T follicular helper cell (primary cell): Measurements from ENCODE around the gene PTH1R.

Experiments
- DNase-seq: peaks from one replicate; pipeline ENCODE4 v3.0.0-alpha.2; 2020; ENCODE audit warnings: low read depth

The PTH1R gene

DNA sequence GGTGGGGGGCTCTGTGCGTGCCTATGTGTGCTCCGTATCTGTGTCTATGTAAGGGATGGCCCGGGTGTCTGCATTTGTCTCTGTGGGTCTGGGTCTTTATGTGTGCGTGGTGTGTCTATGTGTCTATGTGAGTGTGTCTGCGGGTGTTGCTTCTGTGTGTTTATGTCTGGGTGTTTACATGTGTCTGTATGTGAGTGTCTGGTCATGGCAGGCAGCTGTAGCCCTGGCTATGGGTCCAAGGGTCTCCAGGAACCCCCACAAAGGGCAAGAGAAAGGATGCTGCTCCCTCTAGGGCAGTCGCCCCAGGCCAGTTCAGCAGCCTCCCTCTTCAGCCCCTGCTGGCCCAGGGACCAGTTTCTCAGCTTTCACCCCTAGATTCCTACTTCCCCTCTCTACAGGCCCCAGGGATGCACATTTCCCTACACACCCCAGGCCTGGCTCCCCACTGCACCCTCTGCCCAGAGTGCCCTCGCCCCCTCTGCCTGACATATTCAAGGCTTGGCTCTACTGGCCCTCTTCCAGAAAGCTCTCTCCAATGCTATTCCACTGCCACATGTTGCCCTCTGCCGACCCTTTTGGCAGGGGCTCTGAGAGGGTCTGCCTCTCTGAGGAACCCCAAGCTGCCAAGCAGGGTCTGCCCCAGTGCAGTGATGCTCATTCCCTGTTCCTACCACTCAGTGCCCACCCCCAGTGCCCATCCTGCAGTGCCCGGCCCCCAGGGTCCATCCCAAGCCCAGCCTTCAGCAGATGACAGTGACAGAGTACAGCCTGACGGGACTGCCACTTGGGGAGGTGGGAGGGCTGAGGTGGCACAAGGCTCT lies 13.2 kb upstream of the PTH1R start:
- no peak for DNase-seq

DNA sequence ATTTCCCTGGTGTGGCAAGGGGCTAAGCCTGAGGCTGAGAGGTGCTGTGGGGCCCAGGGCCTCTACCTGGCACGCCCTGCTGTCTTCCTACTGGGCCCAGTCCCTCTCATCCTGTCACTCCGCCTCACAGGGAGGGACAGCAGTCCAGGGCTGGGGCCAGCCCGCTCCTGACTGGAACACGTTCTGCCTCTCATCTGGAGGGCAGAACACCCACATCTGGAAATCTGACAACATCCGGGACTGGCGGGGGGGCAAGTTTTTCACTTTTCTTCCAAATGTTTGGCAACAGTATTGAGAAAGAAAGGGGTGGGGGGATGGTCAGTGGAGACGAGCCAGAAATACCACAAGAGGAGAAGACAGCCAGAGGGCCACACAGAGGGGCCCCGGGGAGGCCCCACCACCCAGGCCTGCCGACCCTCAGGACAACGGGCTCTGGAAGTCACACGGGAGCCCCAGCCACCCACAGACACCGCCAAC lies 12.5 kb upstream of the PTH1R start:
- DNase-seq = no peak

DNA sequence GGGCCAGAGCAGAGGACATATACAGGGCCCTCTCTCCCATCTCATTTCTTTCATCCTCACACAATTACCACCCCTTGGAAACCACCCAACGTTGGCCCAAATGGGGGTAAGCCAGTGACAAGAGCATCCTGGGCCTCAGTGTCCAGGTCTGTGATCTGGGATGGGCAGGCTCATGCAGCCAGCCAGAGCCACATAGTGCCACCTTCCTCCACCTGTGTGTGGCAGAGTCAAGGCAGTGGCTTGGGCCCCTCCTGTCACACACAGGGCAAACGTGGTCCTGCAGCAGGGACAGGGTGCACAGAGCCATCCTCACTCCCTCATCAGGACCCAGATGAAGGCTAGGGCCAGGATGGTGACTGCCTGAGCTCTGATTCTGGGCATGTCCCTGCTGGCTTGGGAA lies 12.0 kb upstream of the PTH1R start:
- no peak for DNase-seq

DNA sequence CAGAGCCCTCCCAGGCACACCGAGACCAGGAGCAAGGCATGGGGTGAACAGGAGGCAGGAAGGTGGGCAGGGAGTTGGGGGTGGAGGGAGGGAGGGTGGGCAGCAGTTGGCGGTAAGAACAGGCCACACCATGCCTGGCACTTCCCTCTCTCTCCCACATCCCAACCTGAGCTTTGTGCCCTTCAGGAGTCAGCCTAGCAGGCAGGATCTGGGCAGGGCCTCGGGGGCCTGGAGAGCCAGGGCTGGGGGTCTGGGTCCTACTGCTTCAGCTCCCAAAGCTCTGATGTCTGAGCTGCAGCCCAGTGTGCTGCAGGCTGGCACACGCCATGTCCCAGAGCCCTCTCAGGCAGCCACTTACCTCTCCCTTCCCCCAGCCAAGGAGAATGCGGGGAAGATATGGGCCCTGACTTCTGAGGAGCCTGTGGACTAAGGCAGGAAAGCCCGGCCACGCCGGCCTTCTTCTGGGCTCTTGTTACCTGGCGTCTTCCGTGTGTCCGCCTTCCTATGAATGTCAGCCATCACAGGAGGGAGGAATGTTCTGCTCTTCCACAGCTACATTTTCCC lies 11.4 kb upstream of the PTH1R start:
- no peak for DNase-seq

DNA sequence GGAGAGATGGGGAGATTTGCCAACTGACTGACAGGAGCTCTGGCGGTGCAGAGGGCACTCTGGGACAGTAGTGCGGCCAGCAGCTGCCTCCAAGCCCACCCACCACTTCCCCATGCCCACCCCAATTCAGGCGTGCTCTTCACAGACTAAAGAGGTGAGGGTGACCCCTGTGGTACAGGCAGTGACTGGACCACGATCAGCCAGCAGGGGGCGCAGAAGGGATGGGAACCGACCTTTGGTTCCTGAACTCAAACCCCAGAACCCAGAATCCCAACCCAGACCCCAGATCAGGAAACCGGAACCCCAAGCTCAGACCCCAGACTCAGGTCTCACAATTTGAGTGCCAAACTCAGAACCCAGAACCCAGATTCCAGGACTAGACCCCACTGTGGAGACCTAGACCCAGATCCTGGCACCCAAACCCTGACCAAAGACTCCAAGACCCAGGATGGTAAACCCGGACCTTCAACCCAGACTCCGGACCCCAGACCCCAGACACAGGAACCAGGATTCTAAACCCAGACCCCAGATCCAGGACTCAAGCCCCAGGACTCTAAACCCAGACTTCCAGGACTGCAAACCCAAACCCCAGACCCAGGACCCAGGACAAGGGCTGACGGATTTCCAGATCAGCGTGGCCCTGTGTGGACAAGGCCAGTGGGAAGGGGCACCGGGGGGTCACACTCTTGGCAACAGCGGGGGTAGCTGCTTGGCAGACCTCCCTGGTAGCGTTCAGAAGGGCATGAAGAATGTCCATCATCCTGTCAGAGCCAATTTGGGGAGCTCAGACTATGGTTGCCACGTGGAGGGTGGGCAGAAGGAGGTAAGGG lies 10.6 kb upstream of the PTH1R start:
- peak; percentile 68 for DNase-seq

DNA sequence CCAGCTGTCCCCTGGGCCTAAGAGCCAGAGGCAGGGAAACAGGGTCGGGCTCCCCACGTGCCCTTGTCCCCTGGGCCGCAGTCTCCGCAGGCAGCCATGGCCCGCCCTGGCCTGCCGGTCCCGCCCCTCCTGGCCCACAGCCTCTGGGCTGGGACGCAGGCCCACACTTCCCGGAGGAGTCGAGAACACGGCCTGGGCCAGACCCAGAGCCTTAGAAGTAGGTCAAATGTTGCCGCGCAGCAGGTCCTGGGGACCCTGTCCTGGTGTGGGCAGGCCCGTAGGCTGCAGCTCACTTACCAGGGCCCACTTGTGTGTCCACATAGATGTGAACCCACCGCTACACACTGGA lies 10.0 kb upstream of the PTH1R start:
- no peak for DNase-seq

DNA sequence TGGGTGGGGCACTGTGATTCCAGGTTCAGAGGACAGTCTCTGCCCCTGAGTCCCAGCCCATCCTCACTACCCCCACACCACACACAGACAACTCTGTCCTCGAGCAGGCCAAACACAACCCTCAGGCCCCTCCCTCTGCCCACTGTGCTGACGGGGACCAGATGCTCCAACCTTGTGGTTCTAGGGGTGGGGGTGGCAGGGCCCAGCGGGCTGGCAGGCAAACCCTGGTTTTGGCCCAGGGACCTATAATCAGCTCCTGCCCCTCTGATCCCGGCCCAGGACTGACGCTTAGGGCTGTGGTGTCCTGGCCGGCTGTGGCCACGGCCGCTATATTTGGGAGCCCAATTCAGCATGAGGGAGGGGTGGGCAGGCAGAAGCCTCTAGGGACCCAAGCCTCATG lies 9.2 kb upstream of the PTH1R start:
- DNase-seq = no peak

DNA sequence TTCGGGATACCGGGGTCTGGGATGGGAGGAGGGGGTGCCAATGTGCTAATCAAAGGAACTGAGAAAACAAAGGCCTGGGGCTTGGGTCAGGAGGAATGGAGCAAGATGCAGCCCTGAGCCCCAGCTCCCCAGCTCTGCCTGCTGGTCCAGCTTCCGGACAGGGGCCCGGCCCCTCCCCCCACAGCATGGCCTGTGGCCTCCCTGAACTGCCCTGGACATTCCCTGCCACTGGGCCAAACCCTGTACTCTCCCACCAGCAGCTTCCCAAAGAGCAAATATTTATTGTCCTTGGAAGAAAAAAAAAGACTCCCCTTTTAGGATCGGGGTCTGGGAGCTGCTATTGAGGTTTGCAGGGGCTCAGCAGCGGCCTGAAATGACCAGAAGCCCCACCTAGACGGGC lies 8.6 kb upstream of the PTH1R start:
- no peak for DNase-seq

DNA sequence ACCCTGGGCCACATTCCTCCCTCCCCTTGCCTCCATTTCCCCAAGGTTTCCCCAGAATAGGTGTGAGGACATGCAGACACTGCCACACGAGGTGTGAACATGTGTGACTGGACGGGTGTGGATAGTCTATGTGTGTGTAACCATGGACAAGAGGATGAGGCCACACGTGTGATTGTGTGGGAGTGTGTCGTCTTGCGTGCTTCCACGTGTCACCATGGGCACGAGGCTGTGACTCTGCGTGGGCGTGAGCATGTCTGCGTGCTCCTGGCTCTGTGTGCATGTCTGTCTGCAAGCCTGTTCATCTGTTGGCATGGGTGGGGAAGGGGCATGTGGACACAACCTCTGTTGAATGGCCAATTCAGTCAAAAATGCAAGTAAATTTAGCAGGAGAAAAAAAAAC lies 8.1 kb upstream of the PTH1R start:
- DNase-seq = no peak

DNA sequence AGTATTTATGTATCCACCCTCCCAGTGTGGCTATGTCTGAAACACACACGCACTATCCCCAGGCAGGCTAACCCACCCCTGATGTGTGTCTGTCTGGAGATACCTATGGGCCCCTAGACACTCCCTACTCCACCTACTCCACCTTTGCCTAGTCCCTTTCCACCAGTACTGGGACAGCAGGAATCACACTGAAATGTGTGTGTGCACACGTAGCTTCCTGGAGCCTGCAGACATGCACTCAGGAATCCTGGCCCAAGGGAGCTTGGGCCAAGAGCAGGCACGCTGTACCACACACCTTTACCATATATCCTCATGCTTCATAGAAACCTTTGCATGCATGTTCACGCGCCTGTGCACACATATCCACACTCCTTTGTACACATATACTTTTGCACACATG lies 6.9 kb upstream of the PTH1R start:
- no peak for DNase-seq

DNA sequence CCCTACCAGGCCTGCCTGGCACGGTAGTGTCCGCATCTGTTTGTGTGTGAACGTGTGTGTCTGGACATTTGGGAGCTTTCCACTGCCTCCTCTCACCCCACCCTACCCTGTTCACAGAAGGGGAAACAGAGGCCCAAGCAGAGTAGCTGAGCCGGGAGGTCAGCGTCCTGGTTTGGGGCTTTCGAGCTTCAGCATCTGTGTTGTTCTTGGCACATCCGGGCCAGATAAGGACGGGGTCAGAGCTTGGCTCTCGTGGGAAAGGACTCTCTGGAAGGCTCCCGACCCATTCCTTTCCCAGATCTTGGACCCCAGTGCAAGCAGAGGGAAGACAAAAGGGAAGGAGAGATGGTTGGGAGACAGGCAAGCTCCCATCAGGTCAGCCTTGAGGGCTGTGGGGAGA lies 6.3 kb upstream of the PTH1R start:
- DNase-seq = no peak

DNA sequence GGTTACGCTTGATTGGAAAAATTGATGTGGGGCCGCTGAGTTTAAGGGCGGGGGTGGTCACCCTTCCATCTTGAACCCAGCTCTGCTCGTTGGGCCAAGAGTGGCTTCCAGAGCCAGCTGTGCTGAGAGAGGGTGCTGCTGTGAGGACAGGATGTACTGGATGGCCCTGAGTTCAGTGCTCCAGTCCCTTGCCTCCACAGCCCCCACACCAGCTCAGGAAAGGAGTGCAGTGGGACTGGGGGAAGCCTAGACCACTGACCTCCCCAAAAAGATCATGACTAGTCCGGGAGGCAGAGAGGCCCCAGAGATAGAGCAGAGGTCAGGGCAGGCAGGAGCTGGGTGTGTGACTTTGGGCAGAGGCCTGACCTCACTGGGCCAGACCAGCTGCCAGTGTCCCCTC lies 4.0 kb upstream of the PTH1R start:
- no peak for DNase-seq

DNA sequence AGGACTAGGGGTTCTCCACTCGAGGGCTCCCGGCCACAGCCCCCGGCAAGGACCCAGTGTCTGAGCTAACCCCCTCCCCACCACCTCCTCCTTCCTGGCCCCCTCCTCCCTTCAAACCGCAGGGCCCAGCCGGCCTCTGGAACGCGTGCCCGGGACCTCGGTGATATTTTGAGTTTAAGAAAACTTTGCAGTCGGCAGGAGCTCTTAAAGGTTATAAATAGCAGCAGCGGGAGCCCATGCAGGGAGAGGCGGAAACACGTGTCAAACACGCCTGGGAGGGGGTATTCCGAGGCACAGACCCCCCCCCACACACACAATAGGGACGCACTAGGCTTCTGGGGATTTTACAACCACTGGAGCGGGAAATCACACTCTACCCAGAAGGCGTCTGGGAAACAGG lies 3.1 kb upstream of the PTH1R start:
- no peak for DNase-seq

DNA sequence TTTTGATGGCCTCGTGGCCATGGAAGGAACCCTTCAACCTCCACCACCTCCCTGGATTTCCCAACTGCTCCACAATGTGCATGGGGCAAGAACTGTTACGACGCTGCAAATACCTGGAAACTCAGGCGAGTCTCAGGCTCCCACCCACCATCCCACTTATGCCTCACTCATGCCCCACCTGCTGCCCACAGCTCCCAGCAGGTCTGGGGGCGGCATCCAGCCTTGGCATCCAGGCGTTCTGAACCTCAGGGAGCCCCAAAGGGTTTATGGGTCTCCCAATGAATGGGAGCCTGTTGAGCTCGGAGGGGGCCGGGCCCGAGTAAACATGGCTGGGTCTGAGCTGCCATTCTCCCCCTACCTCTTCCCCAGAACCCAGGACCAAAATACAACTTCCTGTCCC lies 2.0 kb upstream of the PTH1R start:
- no peak for DNase-seq

DNA sequence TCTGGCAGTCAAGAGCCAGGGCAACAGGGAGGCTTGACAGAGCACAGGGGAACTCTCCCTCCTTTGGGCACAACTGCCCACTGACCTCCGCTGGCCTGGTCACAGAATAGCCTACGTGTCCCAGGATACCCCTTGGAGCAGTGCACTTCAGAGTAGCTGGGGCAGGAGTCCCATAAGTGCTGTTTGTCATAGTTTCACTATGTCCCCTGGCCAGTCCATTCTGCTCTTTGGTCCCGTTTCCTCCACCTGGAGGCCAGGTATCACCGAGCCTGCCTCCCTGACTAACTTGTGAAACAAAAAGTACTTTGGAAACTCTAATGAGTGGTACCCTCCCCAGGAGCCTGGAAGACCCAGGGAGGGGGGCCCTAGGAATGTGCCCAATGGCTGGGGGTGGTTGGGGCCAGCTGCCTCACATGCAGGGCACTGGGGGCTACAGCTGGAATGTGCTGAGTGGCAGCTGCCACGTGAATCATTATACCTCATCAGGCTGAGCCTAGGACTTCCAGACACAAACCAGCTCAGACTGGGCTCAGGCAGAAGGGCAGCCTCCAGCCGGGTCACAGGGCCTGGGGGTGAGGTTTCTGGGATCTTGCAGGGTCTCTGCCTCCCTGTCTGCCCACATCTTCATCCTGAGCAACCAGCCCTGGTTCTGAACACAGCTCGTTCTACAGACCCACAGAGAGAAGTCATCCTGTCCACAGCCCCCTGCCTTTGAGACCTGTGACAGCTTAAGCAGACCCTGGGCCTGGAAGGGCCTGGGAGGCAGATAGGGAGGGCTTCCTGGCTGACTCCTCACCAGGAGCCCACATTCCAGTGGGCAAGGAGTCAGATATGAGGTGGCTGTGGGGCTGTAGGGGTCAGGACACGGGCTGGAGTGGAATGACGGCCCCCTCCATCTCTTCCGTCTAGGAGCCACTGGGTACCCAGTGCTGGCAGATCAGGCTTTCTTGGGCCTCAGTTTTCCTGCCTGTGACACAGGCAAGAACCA lies 914 bp upstream of the PTH1R start:
- no peak for DNase-seq

DNA sequence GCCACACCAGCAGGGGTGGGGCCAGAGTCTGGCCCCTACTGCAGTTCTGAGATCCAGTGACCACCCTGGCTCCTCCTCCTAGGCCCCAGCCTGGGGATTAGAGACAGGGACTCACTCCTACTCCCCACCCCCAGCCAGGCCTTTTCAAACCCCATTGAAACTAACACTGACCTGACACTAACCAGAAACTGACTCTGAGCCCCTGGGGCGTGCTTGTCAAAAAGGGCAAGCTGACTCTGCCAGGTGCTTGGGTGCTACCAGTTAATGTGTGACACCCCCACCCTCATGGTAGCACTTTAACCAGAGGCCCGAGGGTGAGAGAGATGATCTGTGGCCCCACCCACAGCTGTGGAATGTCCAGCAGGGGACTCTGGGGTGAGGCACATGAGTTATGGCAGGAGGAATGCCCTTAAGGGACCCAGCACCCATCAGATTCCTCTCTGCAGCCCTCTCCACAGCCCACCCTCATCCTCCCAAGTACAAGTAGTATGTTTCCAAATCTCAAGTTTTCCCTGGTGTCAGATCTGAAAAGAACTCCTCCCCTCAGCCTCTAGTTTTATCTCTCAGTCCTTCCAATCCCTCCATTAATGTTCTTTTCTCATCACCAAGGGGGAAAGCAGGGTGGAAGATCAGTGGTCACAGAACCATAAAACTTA lies 1.4 kb downstream of the PTH1R start:
- no peak for DNase-seq

DNA sequence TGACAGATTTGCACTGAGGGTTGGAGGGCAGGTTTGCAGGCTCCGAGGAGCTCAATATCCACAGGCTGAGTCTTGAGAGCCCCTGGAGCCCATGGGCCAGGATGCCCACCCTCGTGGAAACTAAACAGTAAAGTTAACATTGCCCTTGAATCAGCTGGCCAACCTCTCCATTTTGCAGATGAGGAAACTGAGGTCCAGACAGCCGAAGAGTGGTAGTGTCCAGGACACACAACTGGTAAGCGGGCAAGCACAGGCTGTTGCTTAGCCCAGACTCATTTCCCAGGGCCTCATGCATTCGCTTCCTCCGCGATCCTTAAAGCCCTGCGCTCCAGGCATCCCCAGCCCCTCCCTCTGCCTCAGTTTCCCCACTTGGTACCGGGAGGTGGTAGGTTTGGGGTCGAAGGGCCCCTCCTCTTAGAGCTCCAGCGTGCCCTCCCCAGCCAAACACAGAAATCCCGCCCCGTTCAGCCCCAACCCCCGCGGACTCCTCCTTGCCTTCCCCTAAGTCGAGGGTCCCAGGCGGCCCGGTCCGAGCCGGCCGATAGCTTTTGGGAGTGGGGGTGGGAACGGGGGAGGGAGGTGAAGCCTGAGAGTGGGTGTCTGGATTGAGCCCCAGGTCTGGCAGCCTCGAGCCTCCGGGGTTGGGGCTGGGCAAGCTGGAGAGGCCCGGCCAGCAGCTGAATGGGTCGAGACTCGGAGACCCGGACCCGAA lies 3.5 kb downstream of the PTH1R start:
- no peak for DNase-seq

DNA sequence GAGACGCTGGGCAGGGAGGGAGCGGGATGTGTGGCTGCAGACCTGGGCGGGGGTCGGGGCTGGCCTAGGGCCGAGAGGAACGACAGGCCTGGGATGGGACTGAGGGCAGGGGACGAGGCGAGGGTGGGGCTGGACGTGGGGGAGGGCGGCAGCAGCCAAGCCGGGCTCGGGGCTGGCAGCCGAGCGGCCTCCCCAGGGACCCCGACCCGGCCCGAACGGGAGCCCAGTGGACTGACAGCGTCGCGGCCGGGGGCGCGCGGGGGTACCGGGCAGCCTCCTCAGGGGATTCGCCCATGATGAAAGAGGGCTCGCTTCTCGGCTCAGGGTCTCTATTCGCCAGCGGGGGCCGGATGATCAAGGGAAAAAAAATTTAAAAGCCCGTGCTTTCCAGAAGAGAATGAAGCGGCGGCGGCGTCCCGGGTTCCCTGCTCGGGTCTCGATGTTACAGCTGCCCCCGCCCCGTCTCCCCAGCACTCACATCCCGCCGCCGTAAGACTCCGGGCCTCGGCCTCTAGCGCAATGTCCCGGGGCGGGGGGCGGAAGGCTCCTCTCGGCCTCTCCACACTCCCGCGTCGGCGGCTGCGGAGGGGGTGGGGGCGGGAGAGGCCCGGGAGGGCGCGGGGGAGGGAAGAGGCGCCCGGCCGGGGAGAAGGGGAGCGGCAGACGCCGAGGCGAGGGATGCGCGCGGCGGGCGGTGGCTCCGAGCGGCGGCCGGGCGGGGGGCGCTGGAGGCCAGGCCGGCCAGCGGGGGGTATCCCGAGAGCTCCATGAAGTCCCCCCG lies 4.3 kb downstream of the PTH1R start:
- no peak for DNase-seq

DNA sequence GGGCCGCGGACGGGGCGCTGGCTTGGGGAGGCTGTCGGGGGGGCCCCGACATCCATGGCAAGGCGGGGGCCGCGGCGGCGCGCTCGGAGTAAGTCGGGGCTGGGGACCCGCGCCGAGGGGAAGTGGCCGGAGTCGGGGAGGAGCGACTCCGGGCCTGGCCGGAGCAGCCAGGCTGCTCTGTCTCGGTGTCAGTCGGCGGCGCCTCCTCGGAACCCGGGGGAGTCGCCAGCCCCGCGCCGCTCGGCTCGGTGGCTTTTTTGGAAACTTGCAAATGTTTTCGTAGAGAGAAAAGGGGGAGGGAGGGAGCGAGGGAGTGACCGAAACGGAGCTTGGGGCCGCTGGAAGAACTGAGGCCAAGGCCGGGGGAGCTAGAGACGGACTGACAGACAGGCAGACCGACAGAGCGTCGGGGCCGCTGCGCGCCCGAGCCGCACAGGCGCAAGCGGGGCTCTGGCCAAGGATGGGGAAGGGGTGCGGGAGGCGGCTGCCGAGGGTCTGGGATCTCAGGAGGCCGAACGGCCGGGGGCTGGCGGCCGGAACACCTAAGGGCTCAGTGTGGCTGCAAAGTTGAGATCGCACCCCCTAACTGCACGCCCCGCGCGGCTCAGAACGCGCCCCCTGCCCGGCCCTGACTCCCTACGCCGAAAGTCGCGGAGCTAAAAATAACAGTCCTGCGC lies 5.0 kb downstream of the PTH1R start:
- no peak for DNase-seq
